ENCODE measurements around the gene PIGT.
A peak's percentile ranks its signal among the peaks of the same experiment; 100 is the strongest.

Gene PIGT

DNA sequence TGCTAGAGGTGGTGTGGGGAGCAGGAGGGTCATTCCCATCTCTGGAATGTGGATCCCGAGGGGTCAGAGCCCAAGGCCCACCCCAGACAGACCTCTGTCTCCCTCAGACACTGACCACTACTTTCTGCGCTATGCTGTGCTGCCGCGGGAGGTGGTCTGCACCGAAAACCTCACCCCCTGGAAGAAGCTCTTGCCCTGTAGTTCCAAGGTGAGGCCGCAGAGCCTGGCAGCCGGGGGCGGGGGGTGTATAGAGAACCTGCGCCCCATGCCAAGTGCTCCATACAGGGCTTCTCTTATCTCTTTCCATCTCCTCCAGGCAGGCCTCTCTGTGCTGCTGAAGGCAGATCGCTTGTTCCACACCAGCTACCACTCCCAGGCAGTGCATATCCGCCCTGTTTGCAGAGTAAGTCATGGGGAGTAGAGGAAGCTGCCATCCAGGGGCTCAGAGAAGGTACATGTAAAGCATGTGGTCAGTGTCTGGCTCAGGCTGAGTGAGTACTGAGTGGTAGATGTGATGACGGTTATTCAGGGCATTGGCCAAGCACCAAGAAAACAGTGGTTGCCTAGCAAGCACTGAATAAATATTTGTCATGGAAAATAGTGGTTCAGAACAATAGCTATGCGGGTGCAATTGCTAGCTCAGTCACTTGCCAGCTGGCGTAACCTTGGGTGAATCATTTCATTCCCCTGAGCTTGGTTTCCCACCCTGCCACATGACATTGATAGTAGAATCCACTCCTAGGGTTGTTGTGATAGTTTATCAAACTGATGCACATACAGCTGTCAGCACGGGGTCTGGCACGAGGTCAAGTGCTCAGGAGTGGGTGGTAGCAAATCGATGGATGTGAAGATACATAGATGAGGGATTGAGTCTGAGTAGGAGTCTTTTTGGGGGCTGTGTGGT lies 3.5 kb downstream of the PIGT start:
- no peaks in the 10 kb centered on the region for H3K9me3 ChIP-seq (ENCODE audit: control insufficient read depth, insufficient read depth, low read length)
- peaks cover 6% of the 10 kb centered on the region for H3K4me1 ChIP-seq (ENCODE audit: control insufficient read depth, insufficient read depth, low read length)
- peaks cover 42% of the 10 kb centered on the region for H3K36me3 ChIP-seq (ENCODE audit: control insufficient read depth, insufficient read depth, low read length)
- H3K4me3 ChIP-seq (ENCODE audit: low read depth, low read length) = no peak overlapping the region
- no peak overlapping the region for H3K9ac ChIP-seq (ENCODE audit: low read depth, low read length)
- H3K27me3 ChIP-seq (ENCODE audit: control insufficient read depth, insufficient read depth, low read length) = no peaks in the 10 kb centered on the region

DNA sequence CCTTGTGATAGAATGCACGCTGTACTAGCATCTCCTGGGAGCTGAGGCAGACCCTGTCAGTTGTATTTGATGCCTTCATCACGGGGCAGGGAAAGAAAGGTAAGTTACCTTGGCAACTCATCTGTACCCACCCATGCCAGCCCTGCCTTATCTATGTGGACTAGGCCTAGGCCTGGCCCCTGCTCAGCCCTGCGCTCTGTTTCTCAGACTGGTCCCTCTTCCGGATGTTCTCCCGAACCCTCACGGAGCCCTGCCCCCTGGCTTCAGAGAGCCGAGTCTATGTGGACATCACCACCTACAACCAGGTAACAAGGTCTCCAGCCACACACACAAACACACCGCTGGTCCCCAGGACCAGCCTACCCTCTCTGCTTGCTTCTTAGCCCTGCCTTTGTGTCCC lies 4.2 kb downstream of the PIGT start:
- no peaks in the 10 kb centered on the region for H3K27me3 ChIP-seq (ENCODE audit: control insufficient read depth, insufficient read depth, low read length)
- no peak overlapping the region for H3K9ac ChIP-seq (ENCODE audit: low read depth, low read length)
- H3K9me3 ChIP-seq (ENCODE audit: control insufficient read depth, insufficient read depth, low read length) = no peaks in the 10 kb centered on the region
- H3K4me3 ChIP-seq (ENCODE audit: low read depth, low read length) = no peak overlapping the region
- H3K4me1 ChIP-seq (ENCODE audit: control insufficient read depth, insufficient read depth, low read length) = peaks cover 6% of the 10 kb centered on the region
- peaks cover 42% of the 10 kb centered on the region for H3K36me3 ChIP-seq (ENCODE audit: control insufficient read depth, insufficient read depth, low read length)

DNA sequence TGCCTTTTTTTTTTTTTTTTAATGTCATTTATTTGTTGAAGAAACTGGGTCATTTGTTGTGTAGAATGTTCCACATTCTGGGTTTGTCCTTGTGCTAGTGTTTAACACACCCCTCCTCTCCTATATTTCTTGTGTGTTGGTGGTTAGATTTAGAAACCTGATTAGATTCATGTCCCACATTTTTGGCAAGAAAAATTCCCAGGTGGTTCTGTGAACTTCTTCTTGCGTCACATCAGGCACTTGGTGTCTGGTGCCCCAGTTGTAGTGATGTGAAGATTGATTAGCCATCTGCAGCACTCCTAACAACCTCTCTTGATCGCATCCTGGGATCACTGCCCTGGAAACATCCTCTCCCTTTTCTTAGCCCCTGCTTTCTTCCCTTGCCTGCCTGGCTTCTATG lies 7.8 kb downstream of the PIGT start:
- H3K4me1 ChIP-seq (ENCODE audit: control insufficient read depth, insufficient read depth, low read length) = peaks cover 2% of the 10 kb centered on the region
- H3K4me3 ChIP-seq (ENCODE audit: low read depth, low read length) = no peak overlapping the region
- H3K27me3 ChIP-seq (ENCODE audit: control insufficient read depth, insufficient read depth, low read length) = no peaks in the 10 kb centered on the region
- H3K36me3 ChIP-seq (ENCODE audit: control insufficient read depth, insufficient read depth, low read length) = peaks cover 44% of the 10 kb centered on the region
- no peak overlapping the region for H3K9ac ChIP-seq (ENCODE audit: low read depth, low read length)
- no peaks in the 10 kb centered on the region for H3K9me3 ChIP-seq (ENCODE audit: control insufficient read depth, insufficient read depth, low read length)

DNA sequence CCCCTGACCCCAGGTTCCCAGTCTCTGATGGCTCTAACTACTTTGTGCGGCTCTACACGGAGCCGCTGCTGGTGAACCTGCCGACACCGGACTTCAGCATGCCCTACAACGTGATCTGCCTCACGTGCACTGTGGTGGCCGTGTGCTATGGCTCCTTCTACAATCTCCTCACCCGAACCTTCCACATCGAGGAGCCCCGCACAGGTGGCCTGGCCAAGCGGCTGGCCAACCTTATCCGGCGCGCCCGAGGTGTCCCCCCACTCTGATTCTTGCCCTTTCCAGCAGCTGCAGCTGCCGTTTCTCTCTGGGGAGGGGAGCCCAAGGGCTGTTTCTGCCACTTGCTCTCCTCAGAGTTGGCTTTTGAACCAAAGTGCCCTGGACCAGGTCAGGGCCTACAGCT lies 9.6 kb downstream of the PIGT start:
- Histone ChIP-seq H3K4me3 (ENCODE audit: low read depth, low read length) (no peak overlapping the region), H3K27me3 (ENCODE audit: control insufficient read depth, insufficient read depth, low read length) (no peaks in the 10 kb centered on the region), H3K4me1 (ENCODE audit: control insufficient read depth, insufficient read depth, low read length) (peaks cover 2% of the 10 kb centered on the region), H3K36me3 (ENCODE audit: control insufficient read depth, insufficient read depth, low read length) (peaks cover 30% of the 10 kb centered on the region), H3K9ac (ENCODE audit: low read depth, low read length) (no peak overlapping the region), H3K9me3 (ENCODE audit: control insufficient read depth, insufficient read depth, low read length) (no peaks in the 10 kb centered on the region)

DNA sequence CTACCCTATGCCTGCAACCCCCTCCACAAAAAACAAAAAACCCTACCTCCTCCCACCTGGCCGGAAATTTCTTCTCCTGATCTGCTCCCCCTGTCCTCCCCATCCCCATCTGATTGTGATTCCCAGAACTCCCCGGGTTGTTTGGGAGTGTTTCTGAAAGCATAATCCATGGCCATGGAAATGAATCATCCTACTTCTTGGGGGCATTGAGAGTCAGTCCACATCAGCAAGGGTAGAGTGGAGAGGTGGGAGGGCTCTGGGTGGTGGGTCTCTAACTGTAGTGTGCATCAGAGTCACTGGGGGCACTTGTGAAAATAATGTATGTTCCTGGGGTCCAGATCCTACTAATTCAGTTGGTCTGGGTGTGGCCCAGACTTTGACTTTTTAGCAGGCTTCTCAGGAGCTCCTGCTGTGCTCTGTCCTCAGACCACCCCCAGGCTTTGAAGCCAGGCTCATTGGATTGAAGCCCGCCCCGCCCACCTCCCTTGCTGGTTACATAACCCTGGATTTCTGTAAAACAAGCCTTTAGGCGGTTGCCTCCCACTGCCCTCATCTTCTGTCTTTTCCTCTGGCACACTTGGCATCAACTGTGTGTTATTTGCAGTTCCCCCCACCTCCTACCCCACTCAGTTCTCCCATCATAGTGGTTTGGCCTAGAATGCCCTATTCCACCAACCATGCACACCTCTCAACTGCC lies 10.5 kb downstream of the PIGT start:
- Histone ChIP-seq H3K36me3 (ENCODE audit: control insufficient read depth, insufficient read depth, low read length) (peaks cover 22% of the 10 kb centered on the region), H3K4me1 (ENCODE audit: control insufficient read depth, insufficient read depth, low read length) (peaks cover 2% of the 10 kb centered on the region), H3K27me3 (ENCODE audit: control insufficient read depth, insufficient read depth, low read length) (no peaks in the 10 kb centered on the region), H3K9ac (ENCODE audit: low read depth, low read length) (no peak overlapping the region), H3K9me3 (ENCODE audit: control insufficient read depth, insufficient read depth, low read length) (no peaks in the 10 kb centered on the region), H3K4me3 (ENCODE audit: low read depth, low read length) (no peak overlapping the region)

DNA sequence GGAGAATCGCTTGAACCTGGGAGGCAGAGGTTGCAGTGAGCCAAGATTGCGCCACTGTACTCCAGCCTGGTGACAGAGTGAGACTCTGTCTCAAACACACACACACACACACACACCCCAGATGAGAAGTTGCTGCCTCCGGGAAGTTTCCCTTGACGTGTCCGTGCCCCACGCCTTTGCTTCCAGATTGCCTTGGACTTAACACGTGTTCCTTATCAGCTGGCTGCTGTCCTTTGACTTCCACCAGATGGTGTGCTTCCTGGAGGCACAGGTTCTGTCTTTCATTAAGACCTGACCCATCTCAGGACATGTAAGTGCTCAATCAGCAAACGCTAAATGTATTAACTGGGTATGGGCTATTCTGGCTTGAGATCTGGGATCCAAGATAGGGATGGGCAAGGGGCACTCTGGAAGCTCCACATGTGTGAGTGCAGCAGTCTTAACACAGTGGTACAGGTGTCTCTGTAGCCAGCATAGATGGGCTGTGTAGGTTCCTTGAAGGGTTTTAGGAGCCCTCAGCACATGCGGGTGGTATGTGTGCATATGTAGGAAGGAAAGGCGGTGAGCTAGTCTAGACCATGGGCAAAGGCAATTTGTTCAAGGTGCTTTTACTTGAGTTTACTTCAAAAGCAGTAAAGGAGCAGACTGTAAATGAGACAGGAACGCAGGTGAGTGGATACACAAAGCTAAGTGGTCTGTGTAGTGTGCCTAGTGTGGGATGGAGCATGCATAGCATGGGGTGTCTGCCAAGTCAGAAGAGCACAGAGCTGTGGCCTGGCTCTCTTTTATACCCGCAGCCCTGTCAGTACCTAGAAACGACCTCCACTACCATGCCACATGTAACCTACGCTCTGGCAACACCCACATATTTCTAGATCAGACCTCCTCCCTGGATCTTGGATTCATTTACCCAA lies 11.6 kb downstream of the PIGT start:
- Histone ChIP-seq H3K36me3 (ENCODE audit: control insufficient read depth, insufficient read depth, low read length) (peaks cover 14% of the 10 kb centered on the region), H3K9ac (ENCODE audit: low read depth, low read length) (no peak overlapping the region), H3K4me1 (ENCODE audit: control insufficient read depth, insufficient read depth, low read length) (peaks cover 2% of the 10 kb centered on the region), H3K9me3 (ENCODE audit: control insufficient read depth, insufficient read depth, low read length) (no peaks in the 10 kb centered on the region), H3K27me3 (ENCODE audit: control insufficient read depth, insufficient read depth, low read length) (no peaks in the 10 kb centered on the region), H3K4me3 (ENCODE audit: low read depth, low read length) (no peak overlapping the region)

DNA sequence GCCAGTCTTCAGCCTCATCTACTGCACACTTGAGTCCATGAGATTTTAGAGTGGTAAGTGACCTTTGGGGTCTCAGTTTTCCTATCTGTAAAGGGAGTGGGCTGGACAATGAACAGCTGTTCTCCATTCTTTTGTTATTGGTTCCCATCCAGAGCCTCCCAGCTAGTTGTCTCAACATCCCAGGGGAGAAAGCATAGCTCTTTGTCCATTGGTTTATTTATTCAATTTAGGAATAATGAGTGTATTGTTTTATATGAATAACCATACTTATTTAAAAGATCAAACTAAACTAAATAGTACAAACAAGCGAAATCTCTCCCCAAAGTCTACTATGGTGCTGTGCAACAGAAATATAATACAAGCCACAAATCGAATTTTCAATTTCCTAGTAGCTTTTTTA lies 13.7 kb downstream of the PIGT start:
- H3K9me3 ChIP-seq (ENCODE audit: control insufficient read depth, insufficient read depth, low read length) = no peaks in the 10 kb centered on the region
- peaks cover 2% of the 10 kb centered on the region for H3K4me1 ChIP-seq (ENCODE audit: control insufficient read depth, insufficient read depth, low read length)
- no peak overlapping the region for H3K9ac ChIP-seq (ENCODE audit: low read depth, low read length)
- H3K36me3 ChIP-seq (ENCODE audit: control insufficient read depth, insufficient read depth, low read length) = peaks cover 3% of the 10 kb centered on the region
- no peaks in the 10 kb centered on the region for H3K27me3 ChIP-seq (ENCODE audit: control insufficient read depth, insufficient read depth, low read length)
- H3K4me3 ChIP-seq (ENCODE audit: low read depth, low read length) = no peak overlapping the region

DNA sequence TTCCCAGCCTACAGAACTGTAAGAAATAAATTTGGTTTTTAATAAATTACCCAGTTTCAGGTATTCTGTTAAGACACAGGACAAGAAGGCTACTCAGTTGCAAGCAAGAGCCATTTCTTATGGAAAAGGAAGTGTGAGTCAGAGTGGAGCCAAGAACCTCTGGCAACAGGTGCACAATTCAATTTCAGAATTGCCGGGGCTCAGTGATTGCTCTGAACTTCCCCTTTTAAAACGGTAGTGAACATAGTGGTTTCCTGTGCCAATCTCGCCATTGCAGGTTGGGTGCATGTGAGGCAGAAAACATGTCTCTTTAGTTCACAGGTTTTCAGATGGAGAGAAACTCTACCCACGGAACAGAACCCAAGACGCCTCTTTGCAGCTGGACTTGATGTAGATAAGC lies 16.4 kb downstream of the PIGT start:
- H3K36me3 ChIP-seq (ENCODE audit: control insufficient read depth, insufficient read depth, low read length) = no peaks in the 10 kb centered on the region

DNA sequence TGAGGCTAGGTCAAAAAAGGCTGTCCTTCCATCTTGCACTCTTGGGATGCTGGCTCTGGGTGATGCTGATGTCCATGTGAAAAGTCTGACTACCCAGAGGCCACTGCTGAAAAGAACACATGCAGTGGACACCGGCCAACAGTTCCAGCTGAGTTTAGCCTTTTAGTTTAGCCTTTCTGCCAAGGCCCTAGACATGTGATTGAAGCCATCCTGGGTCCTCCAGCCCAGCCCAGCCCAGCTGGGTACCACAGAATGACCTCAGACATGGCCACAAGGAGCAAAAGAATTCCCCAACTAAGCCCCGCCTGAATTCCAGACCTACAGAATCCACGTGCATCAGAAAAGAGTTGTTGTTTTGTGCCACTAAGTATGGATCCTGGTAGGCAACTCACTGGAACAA lies 17.4 kb downstream of the PIGT start:
- no peak overlapping the region for H3K9ac ChIP-seq (ENCODE audit: low read depth, low read length)
- peaks cover 6% of the 10 kb centered on the region for H3K27me3 ChIP-seq (ENCODE audit: control insufficient read depth, insufficient read depth, low read length)
- H3K36me3 ChIP-seq (ENCODE audit: control insufficient read depth, insufficient read depth, low read length) = no peaks in the 10 kb centered on the region
- no peak overlapping the region for H3K4me3 ChIP-seq (ENCODE audit: low read depth, low read length)
- no peaks in the 10 kb centered on the region for H3K9me3 ChIP-seq (ENCODE audit: control insufficient read depth, insufficient read depth, low read length)
- H3K4me1 ChIP-seq (ENCODE audit: control insufficient read depth, insufficient read depth, low read length) = no peaks in the 10 kb centered on the region

More for the DNA sequence above, 16.4 kb downstream of the PIGT start:
- Histone ChIP-seq H3K4me3 (ENCODE audit: low read depth, low read length) (no peak overlapping the region), H3K9me3 (ENCODE audit: control insufficient read depth, insufficient read depth, low read length) (no peaks in the 10 kb centered on the region), H3K4me1 (ENCODE audit: control insufficient read depth, insufficient read depth, low read length) (no peaks in the 10 kb centered on the region), H3K27me3 (ENCODE audit: control insufficient read depth, insufficient read depth, low read length) (peaks cover 6% of the 10 kb centered on the region), H3K9ac (ENCODE audit: low read depth, low read length) (no peak overlapping the region)

DNA sequence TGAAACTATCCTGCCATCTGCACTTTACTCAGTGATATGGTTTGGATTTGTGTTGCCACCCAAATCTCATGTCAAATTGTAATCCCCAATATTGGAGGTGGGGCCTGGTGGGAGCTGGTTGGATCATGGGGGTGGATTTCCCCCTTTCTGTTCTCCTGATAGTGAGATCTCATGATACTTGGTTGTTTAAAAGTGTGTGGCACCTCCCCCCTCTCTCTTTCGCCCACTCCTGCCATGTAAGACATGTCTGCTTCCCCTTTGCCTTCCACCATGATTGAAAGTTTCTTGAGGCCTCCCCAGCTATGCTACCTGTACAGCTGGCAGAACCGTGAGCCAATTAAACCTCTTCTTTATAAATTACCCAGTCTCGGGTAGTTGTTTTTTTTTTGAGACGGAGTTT lies 18.0 kb downstream of the PIGT start:
- H3K9ac ChIP-seq (ENCODE audit: low read depth, low read length) = no peak overlapping the region
- H3K9me3 ChIP-seq (ENCODE audit: control insufficient read depth, insufficient read depth, low read length) = no peaks in the 10 kb centered on the region
- H3K4me1 ChIP-seq (ENCODE audit: control insufficient read depth, insufficient read depth, low read length) = no peaks in the 10 kb centered on the region
- H3K36me3 ChIP-seq (ENCODE audit: control insufficient read depth, insufficient read depth, low read length) = no peaks in the 10 kb centered on the region
- H3K4me3 ChIP-seq (ENCODE audit: low read depth, low read length) = no peak overlapping the region
- peaks cover 6% of the 10 kb centered on the region for H3K27me3 ChIP-seq (ENCODE audit: control insufficient read depth, insufficient read depth, low read length)

DNA sequence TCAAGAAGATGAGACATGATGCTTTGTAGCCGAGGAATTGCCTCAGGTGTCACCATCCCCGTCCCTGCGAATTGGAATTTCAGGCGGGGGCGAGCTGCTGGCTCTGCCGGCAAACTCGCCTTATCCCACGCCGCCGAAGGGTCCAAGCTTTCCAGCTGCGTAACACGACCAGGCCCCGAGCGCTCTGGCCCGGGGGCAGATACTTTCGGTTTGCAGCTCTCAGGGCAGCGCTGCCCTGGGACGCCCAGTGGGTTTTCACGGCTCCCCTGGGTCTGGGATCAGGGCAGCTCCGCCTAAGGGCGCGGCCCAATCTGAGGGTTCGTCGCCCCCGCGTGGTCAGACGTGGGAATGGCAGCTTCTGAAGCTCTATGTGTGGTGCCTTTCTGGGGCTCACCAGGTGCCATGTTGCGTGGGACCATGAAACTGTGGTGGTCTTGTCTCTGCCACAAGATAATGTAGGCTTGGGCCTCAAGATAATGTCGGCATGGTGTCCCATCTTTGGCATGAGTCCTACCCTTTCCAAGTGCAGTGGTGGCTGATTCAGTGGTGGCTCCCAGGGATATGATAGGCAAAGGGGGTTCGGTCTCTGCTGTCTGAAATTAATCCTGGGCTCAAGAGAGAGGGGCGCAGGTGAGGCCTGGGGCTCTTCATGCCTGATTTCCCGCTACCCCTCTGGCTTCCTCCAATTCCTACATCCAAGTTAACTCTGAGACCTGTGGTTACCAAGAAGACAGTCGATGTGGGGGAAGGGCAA lies 21.0 kb downstream of the PIGT start:
- Histone ChIP-seq H3K9ac (ENCODE audit: low read depth, low read length) (peak overlapping the region; percentile 70), H3K9me3 (ENCODE audit: control insufficient read depth, insufficient read depth, low read length) (no peaks in the 10 kb centered on the region), H3K36me3 (ENCODE audit: control insufficient read depth, insufficient read depth, low read length) (no peaks in the 10 kb centered on the region), H3K4me3 (ENCODE audit: low read depth, low read length) (peak overlapping the region; percentile 60), H3K27me3 (ENCODE audit: control insufficient read depth, insufficient read depth, low read length) (peaks cover 6% of the 10 kb centered on the region), H3K4me1 (ENCODE audit: control insufficient read depth, insufficient read depth, low read length) (no peaks in the 10 kb centered on the region)
